H1 (cell line): ENCODE measurements around the gene ART4.

ENCODE experiments used
- GABPA ChIP-seq: IDR thresholded peaks from 2 replicates; pipeline ENCODE4 v1.6.1; 2011; ENCODE audit warnings: mild to moderate bottlenecking, low read length, moderate library complexity, borderline replicate concordance; ENCODE audit not compliant: insufficient read depth
- NRF1 ChIP-seq: IDR thresholded peaks from 2 replicates; pipeline ENCODE4 v1.6.1; 2011; ENCODE audit warnings: mild to moderate bottlenecking, low read depth, low read length, improper control_type of control experiment
- POLR2A ChIP-seq, 2 experiments: IDR thresholded peaks; 1 replicate in 1 of 2; 2 replicates in 1 of 2; pipeline ENCODE4 v1.6.1; 2011; ENCODE audit warnings: low read depth in 2 of 2, low read length in 2 of 2, mild to moderate bottlenecking in 2 of 2; ENCODE audit errors: control extremely low read depth in 1 of 2
- TEAD4 ChIP-seq: IDR thresholded peaks from 2 replicates; pipeline ENCODE4 v1.6.1; 2012; ENCODE audit warnings: low read depth, low read length, inconsistent platforms, mixed read lengths
- TF ChIP-seq, protein P1 (sequence below): IDR thresholded peaks from 2 replicates; pipeline ENCODE4 v1.6.1; 2012; ENCODE audit warnings: low read length, inconsistent platforms
- TF ChIP-seq, protein P2 (sequence below), 3 experiments: IDR thresholded peaks; 1 replicate in 2 of 3; 2 replicates in 1 of 3; pipeline versions ENCODE4 v1.5.1 to v1.6.1; 2011; ENCODE audit warnings: low read length in 3 of 3, mild to moderate bottlenecking in 3 of 3, inconsistent platforms in 2 of 3, low read depth in 1 of 3, moderate library complexity in 1 of 3; ENCODE audit not compliant: insufficient read depth in 1 of 3; ENCODE audit errors: control extremely low read depth in 1 of 3

DNA sequence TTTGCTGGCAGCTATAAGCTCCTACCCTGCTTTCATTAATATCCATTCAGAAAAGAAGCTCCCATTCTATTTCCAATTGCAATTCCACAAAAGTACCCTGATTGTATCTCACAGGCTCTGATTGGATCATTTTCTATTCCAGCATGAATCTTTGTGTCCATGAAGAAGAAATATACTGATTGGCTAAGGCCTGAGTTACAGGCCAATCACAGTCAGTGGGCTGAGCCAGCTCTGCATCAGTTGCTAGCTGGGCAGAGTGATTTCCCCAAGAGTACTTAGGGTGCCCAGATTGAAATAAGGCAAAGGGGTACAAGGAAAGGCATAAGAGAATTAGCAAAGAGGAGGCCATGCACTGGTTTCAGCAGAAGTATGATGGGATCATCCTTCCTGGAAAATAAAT lies 14.4 kb downstream of the ART4 start:
- TF ChIP-seq POLR2A (IDR thresholded peaks at IDR 0.05; ENCODE audit: control extremely low read depth in 1 of 2, low read depth in 2 of 2, low read length in 2 of 2) (no peak), GABPA (no peak), TEAD4 (no peak), NRF1 (no peak)
- TF ChIP-seq, protein P1, sequence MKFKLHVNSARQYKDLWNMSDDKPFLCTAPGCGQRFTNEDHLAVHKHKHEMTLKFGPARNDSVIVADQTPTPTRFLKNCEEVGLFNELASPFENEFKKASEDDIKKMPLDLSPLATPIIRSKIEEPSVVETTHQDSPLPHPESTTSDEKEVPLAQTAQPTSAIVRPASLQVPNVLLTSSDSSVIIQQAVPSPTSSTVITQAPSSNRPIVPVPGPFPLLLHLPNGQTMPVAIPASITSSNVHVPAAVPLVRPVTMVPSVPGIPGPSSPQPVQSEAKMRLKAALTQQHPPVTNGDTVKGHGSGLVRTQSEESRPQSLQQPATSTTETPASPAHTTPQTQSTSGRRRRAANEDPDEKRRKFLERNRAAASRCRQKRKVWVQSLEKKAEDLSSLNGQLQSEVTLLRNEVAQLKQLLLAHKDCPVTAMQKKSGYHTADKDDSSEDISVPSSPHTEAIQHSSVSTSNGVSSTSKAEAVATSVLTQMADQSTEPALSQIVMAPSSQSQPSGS = no peak
- TF ChIP-seq, protein P2, sequence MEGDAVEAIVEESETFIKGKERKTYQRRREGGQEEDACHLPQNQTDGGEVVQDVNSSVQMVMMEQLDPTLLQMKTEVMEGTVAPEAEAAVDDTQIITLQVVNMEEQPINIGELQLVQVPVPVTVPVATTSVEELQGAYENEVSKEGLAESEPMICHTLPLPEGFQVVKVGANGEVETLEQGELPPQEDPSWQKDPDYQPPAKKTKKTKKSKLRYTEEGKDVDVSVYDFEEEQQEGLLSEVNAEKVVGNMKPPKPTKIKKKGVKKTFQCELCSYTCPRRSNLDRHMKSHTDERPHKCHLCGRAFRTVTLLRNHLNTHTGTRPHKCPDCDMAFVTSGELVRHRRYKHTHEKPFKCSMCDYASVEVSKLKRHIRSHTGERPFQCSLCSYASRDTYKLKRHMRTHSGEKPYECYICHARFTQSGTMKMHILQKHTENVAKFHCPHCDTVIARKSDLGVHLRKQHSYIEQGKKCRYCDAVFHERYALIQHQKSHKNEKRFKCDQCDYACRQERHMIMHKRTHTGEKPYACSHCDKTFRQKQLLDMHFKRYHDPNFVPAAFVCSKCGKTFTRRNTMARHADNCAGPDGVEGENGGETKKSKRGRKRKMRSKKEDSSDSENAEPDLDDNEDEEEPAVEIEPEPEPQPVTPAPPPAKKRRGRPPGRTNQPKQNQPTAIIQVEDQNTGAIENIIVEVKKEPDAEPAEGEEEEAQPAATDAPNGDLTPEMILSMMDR (IDR thresholded peaks at IDR 0.05; ENCODE audit: control extremely low read depth in 1 of 3, insufficient read depth in 1 of 3, low read depth in 1 of 3, low read length in 3 of 3) = no peak
